GM12873 (cell line): Measurements from ENCODE around the gene ZNF503.

Source experiments
- CTCF ChIP-seq: IDR thresholded peaks from 2 replicates; pipeline ENCODE4 v1.5.1; 2012; ENCODE audit warnings: low read depth, mild to moderate bottlenecking, moderate library complexity, low read length, control low read depth; ENCODE audit not compliant: insufficient read depth; ENCODE audit errors: missing control alignments

ZNF503 gene

GRCh38 chr10:75425291-75426079, 23.9 kb upstream of the ZNF503 start:
- no peak for TF ChIP-seq CTCF

GRCh38 chr10:75424571-75424970, 23.0 kb upstream of the ZNF503 start:
- TF ChIP-seq CTCF = no peak

- TF ChIP-seq CTCF = no peak
These were observed 21.3 kb upstream of the ZNF503 start for GRCh38 chr10:75422913-75423312.

GRCh38 chr10:75418712-75419111, 17.1 kb upstream of the ZNF503 start:
- TF ChIP-seq CTCF = no peak

- no peak for TF ChIP-seq CTCF
These were observed 16.7 kb upstream of the ZNF503 start for GRCh38 chr10:75418293-75418692.

- TF ChIP-seq CTCF = no peak
These were observed 16.0 kb upstream of the ZNF503 start for GRCh38 chr10:75417522-75417927.

- TF ChIP-seq CTCF = no peak
These were observed 13.0 kb upstream of the ZNF503 start for GRCh38 chr10:75414527-75414926.
